HCT116 (cell line): ENCODE measurements around the gene COQ10B. TPM values are rescaled to one million over a fixed set of nuclear protein-coding genes. Genes with fewer than 3 reads are reported as not detected.

Experiments
- ATAC-seq: fragments of 200-7000 bp; cut with Tn5 transposase; 2 replicates; pipeline ENCODE4 v1.9.1; 2020; ENCODE audit warnings: mild to moderate bottlenecking, moderate library complexity
- BruUV-seq: library from RNA; stranded (reverse); fragments of 400-500 nt; replicated peaks from 2 replicates; lab custom pipeline; 2021; lab: Mats Ljungman, UMichigan
- CTCF ChIA-PET: fragments of 300-600 bp; sonication (Branson Sonifier 250); formaldehyde crosslinking; loops from one replicate; lab custom pipeline; 2021; ENCODE audit warnings: antibody characterized with exemption; lab: Charles Lee
- POLR2A ChIA-PET: fragments of 300-600, 350-600 bp; sonication (Branson Sonifier 250); formaldehyde crosslinking; loops from one replicate; lab custom pipeline; 2021; ENCODE audit warnings: antibody characterized with exemption; lab: Charles Lee
- RAD21 ChIA-PET, 2 experiments: fragments of 300-600 bp; sonication (Branson Sonifier 250); formaldehyde crosslinking; loops; one replicate each; lab custom pipeline; 2023; ENCODE audit warnings: low total read pairs in 2 of 2; ENCODE audit not compliant: uncharacterized antibody in 2 of 2, unreplicated experiment in 2 of 2, low non-redundant PET in 1 of 2; lab: Charles Lee
- DNase-seq: peaks from one replicate; pipeline ENCODE4 v3.0.0-alpha.2; 2010; ENCODE audit warnings: low read depth, low spot score
- H2AFZ ChIP-seq: fragments of 200-600 bp; shearing (Covaris generic), sonication (generic); 2 replicates; pipeline ENCODE4 v1.6.1; 2017; ENCODE audit warnings: low read depth, mixed run types, mixed read lengths, antibody characterized with exemption, low read length; ENCODE audit not compliant: poor library complexity, severe bottlenecking
- H3K27ac ChIP-seq: 2 replicates; pipeline ENCODE4 v1.5.1; 2012; ENCODE audit warnings: low read depth, low read length
- H3K27me3 ChIP-seq: fragments of 200-600 bp; sonication (generic); 2 replicates; pipeline ENCODE4 v1.6.1; 2016; ENCODE audit warnings: mixed run types, low read length, mixed read lengths; ENCODE audit not compliant: insufficient read depth
- H3K36me3 ChIP-seq, 2 experiments: fragments of 200-500 bp in 1 of 2; fragments of 200-600 bp in 1 of 2; sonication (Bioruptor generic) in 1 of 2; sonication (generic) in 1 of 2; 2 replicates each; pipeline versions ENCODE4 v1.5.1 to v1.6.1; 2014 to 2016; ENCODE audit warnings: low read length in 2 of 2, inconsistent platforms in 1 of 2, mixed read lengths in 1 of 2, mixed run types in 1 of 2; ENCODE audit not compliant: insufficient read depth in 2 of 2, control insufficient read depth in 1 of 2
- H3K4me1 ChIP-seq, 2 experiments: fragments of 200-600 bp in 1 of 2; sonication (generic) in 1 of 2; 2 replicates each; pipeline versions ENCODE4 v1.5.1 to v1.6.1; 2012 to 2017; ENCODE audit warnings: low read length in 2 of 2, inconsistent platforms in 1 of 2, mild to moderate bottlenecking in 1 of 2, mixed read lengths in 1 of 2, mixed run types in 1 of 2, moderate library complexity in 1 of 2; ENCODE audit not compliant: insufficient read depth in 2 of 2, control insufficient read depth in 1 of 2
- H3K4me2 ChIP-seq: fragments of 200-600 bp; sonication (generic); 2 replicates; pipeline ENCODE4 v1.6.1; 2017; ENCODE audit warnings: mixed run types, low read length, mixed read lengths
- H3K4me3 ChIP-seq, 2 experiments: fragments of 200-600 bp in 1 of 2; sonication (generic) in 1 of 2; replicated peaks in 1 of 2; 2 replicates each; pipeline ENCODE4 v1.5.1; 2011 to 2016; ENCODE audit warnings: low read length in 2 of 2, control low read depth in 1 of 2, low read depth in 1 of 2, mild to moderate bottlenecking in 1 of 2, mixed read lengths in 1 of 2, mixed run types in 1 of 2
- H3K79me2 ChIP-seq: fragments of 200-600 bp; sonication (generic); 2 replicates; pipeline ENCODE4 v1.6.1; 2017; ENCODE audit warnings: mild to moderate bottlenecking, mixed run types, low read length, moderate library complexity, mixed read lengths; ENCODE audit not compliant: insufficient read depth
- H3K9ac ChIP-seq: fragments of 200-600 bp; sonication (generic); 2 replicates; pipeline ENCODE4 v1.6.1; 2016; ENCODE audit warnings: low read length, mixed read lengths
- H3K9me2 ChIP-seq: fragments of 200-600 bp; sonication (generic), shearing (Covaris generic); 2 replicates; pipeline ENCODE4 v1.6.1; 2017; ENCODE audit warnings: mixed run types, mild to moderate bottlenecking, moderate library complexity; ENCODE audit not compliant: insufficient read depth
- H3K9me3 ChIP-seq, 2 experiments: fragments of 200-500 bp in 1 of 2; fragments of 200-600 bp in 1 of 2; sonication (Bioruptor generic) in 1 of 2; sonication (generic) in 1 of 2; 2 replicates each; pipeline ENCODE4 v1.6.1; 2014 to 2017; ENCODE audit warnings: low read length in 2 of 2, mixed read lengths in 2 of 2, inconsistent platforms in 1 of 2, low read depth in 1 of 2, mild to moderate bottlenecking in 1 of 2, mixed run types in 1 of 2, moderate library complexity in 1 of 2; ENCODE audit not compliant: control insufficient read depth in 1 of 2, insufficient read depth in 1 of 2
- H4K20me1 ChIP-seq: fragments of 200-600 bp; sonication (generic), shearing (Covaris generic); 2 replicates; pipeline ENCODE4 v1.6.1; 2017; ENCODE audit warnings: mixed run types, mild to moderate bottlenecking, moderate library complexity; ENCODE audit not compliant: insufficient read depth
- ATF3 ChIP-seq: IDR thresholded peaks from 2 replicates; pipeline ENCODE4 v1.6.1; 2012
- CBX3 ChIP-seq: IDR thresholded peaks from 2 replicates; pipeline ENCODE4 v1.6.1; 2012; ENCODE audit warnings: low read depth
- EGR1 ChIP-seq: IDR thresholded peaks from 2 replicates; pipeline ENCODE4 v1.6.1; 2012; ENCODE audit warnings: low read depth
- EZH2 ChIP-seq: fragments of 200-600 bp; sonication (generic); IDR thresholded peaks from 2 replicates; pipeline ENCODE4 v1.6.1; 2017; ENCODE audit warnings: antibody characterized with exemption, mixed run types
- MAX ChIP-seq: IDR thresholded peaks from 2 replicates; pipeline ENCODE4 v1.6.1; 2012
- POLR2A ChIP-seq: IDR thresholded peaks from 2 replicates; pipeline ENCODE4 v1.7.0; 2011; ENCODE audit warnings: borderline replicate concordance; ENCODE audit not compliant: insufficient read depth, insufficient read length; ENCODE audit errors: extremely low read depth
- POLR2AphosphoS5 ChIP-seq: IDR thresholded peaks from 2 replicates; pipeline ENCODE4 v1.6.1; 2011; ENCODE audit warnings: mild to moderate bottlenecking, low read depth, low read length, moderate library complexity
- SIN3A ChIP-seq: IDR thresholded peaks from 2 replicates; pipeline ENCODE4 v1.6.1; 2012; ENCODE audit warnings: low read depth
- SRF ChIP-seq: IDR thresholded peaks from 2 replicates; pipeline ENCODE4 v1.6.1; 2012; ENCODE audit warnings: low read depth
- TCF7L2 ChIP-seq: IDR thresholded peaks from 2 replicates; pipeline ENCODE4 v1.7.0; 2011; ENCODE audit warnings: borderline replicate concordance, inconsistent platforms; ENCODE audit not compliant: insufficient read depth, insufficient read length; ENCODE audit errors: extremely low read depth
- YY1 ChIP-seq: IDR thresholded peaks from 2 replicates; pipeline ENCODE4 v1.6.1; 2011; ENCODE audit warnings: low read length, low read depth, moderate library complexity, mild to moderate bottlenecking; ENCODE audit not compliant: insufficient replicate concordance; ENCODE audit errors: extremely low read depth
- ZBTB33 ChIP-seq: IDR thresholded peaks from 2 replicates; pipeline ENCODE4 v1.6.1; 2011; ENCODE audit warnings: mild to moderate bottlenecking, low read length, moderate library complexity; ENCODE audit not compliant: insufficient replicate concordance; ENCODE audit errors: extremely low read depth
- ZFX ChIP-seq: fragments of 450-650 bp; IDR thresholded peaks from 2 replicates; pipeline ENCODE4 v1.6.1; 2017
- ZNF274 ChIP-seq: fragments of 200-500 bp; sonication (Bioruptor generic); IDR thresholded peaks from 2 replicates; pipeline ENCODE4 v1.6.1; 2014; ENCODE audit warnings: mild to moderate bottlenecking, low read depth, low read length, inconsistent platforms
- intact Hi-C: fragments of 100-400 bp; cut with micrococcal nuclease; formaldehyde crosslinking; loops from 2 replicates; pipeline ENCODE4 v1.10.0; 2022
- total RNA-seq: library from RNA; stranded (reverse); gene quantifications from one replicate; pipeline ENCODE4 v1.2.1, GENCODE V29; 2021; ENCODE audit not compliant: unreplicated experiment

The COQ10B gene
- total RNA-seq, 1 experiment from 2014 or later, result 20.4 TPM

DNA sequence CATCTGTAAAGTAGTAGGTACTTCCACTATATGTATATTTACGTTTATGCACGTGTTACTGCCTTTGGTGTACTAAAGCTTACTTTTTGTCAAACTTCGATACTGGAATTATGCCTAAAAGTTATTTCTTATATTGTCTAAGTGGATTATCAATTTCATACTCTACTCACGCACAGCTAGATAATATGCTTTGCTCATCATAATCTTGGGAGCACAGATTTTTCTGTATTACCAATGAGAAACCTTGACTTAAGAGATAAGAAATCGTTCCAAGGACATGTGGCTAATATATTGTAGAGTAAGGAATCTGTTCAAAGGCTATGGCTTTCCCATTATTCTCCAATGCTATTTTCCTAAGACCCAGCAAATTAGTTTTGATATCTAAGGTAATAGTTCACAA lies 53.3 kb downstream of the COQ10B start:
- no peaks in the 10 kb centered on the region for H3K27me3 ChIP-seq
- CTCF ChIA-PET, result no interaction called here

More for the DNA sequence above, 53.3 kb downstream of the COQ10B start:
- no peak for TF ChIP-seq ZFX
- no peak for TF ChIP-seq ZNF274
- no peak for TF ChIP-seq SRF
- no peak for TF ChIP-seq TCF7L2
- no peak for TF ChIP-seq ATF3
- TF ChIP-seq POLR2A, result no peak
- TF ChIP-seq YY1, result no peak
- TF ChIP-seq SIN3A, result no peak
- TF ChIP-seq CBX3, result no peak
- TF ChIP-seq POLR2AphosphoS5, result no peak
- TF ChIP-seq MAX, result no peak
- TF ChIP-seq EZH2, result no peak
- no peak for TF ChIP-seq EGR1
- TF ChIP-seq ZBTB33, result no peak
- intact Hi-C loops, result loop anchor here (10.0 kb wide), 1 partner anchor 198 kb away; the partner anchor contains the start of gene MARS2
- Histone ChIP-seq H3K9ac (no peak overlapping the region), H3K9me2 (no peaks in the 10 kb centered on the region), H3K27ac (no peak overlapping the region), H3K4me3 (no peak overlapping the region), H3K36me3 (peaks cover 11 to 32% of the 10 kb centered on the region in 2 experiments; a peak in 2 of 4 replicates), H2AFZ (no peak overlapping the region), H4K20me1 (peaks cover 22% of the 10 kb centered on the region; the same call in 1 of the 2 replicates), H3K4me2 (no peak overlapping the region), H3K79me2 (peaks cover 31% of the 10 kb centered on the region), H3K9me3 (no peaks in the 10 kb centered on the region), H3K4me1 (peaks cover 0 to 6% of the 10 kb centered on the region in 2 experiments; a peak in 2 of 4 replicates)
- DNase-seq, result no peak
- POLR2A ChIA-PET, result interaction anchor here (1.0 kb wide), 1 partner anchor 9 kb away, joined by 3 read pairs; the partner anchor contains the start of gene MOB4
- ATAC-seq, result no peak
- no TSS peak for BruUV-seq
- RAD21 ChIA-PET, result no interaction called here
